Stimulated activated CD8-positive, alpha-beta memory T cell treated with anti-CD3 and anti-CD28 coated beads, Interleukin-12 subunit alpha, Interleukin-12 subunit beta, amount 100 ng/mL, for 1 hour (primary cell): ENCODE measurements around the gene RPL19.

ENCODE experiments used
- DNase-seq: peaks from one replicate; pipeline ENCODE4 v3.0.0-alpha.2; 2020; ENCODE audit warnings: low read depth

Gene RPL19

DNA sequence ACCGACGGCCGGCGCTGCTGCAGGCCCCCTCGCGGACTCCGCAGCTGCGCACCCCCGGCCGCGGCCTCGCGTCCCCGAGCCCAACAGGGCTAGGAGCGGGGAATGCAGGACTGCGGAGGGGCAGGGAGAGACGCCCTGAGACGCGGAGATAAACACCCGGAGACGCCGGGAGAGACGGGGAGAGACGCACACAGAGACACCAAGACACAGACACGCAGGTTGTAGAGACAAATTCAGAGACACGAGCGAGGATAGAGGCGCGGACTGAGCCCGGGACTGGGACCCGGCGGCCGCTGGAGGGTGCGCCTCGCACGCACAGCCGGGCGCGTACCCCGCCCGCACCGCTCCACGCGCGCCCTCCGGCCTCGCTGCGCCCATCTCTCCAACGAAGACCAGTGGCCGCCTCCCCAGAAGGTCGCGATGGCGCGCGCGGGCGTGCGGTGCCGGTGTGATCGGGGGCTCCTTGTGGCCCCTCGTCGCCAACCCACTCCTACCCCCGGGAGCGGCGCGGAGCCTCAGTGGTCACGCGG, 24.8 kb downstream of the RPL19 start:
- DNase-seq = no peak

GRCh38 chr17:39225308-39225958, 25.4 kb downstream of the RPL19 start, which contains the start of gene STAC2:
Gene STAC2 (minus strand): TSS chr17:39225945. CDS start chr17:39225502, 443 bp downstream.
- no peak for DNase-seq

DNA sequence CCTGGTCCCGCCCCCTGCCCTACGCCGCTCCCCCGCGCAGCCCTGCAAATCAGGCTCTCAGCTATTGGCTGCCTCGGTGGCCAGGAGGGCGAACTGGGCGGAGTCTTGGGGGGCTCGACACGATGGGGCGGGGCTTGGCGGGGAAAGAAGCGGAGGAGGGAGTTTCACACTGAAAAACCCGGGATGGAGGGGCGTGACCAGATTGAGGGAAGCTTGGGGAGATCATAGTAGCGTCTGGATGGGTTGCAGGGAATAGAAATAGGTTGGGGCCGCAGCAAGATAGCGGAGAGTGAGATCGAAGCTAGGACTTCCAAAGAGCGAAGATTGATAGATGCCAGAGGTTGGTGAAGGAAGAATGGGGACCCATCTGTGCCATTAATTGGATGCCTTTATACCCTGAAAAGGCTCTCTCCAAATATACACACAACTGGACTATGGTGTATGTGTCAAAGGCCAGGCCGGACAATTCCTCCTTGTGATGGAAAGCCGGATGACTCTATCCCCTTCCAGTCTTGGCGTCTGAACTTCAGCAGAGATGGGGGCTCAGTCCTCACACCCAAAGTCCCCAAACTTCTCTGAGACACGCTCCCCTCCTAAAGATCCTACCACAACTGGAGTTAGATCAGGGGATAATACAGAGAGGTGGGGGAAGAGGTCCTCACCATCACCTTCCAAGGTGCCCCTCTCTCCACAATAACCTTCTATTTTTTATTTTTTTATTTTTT, 26.0 kb downstream of the RPL19 start:
- DNase-seq = peak; percentile 39

GRCh38 chr17:39227364-39227919, 27.4 kb downstream of the RPL19 start:
- no peak for DNase-seq

GRCh38 chr17:39229274-39229913, 29.3 kb downstream of the RPL19 start:
- no peak for DNase-seq

- no peak for DNase-seq
These were observed 30.3 kb downstream of the RPL19 start for GRCh38 chr17:39230361-39230760.

DNA sequence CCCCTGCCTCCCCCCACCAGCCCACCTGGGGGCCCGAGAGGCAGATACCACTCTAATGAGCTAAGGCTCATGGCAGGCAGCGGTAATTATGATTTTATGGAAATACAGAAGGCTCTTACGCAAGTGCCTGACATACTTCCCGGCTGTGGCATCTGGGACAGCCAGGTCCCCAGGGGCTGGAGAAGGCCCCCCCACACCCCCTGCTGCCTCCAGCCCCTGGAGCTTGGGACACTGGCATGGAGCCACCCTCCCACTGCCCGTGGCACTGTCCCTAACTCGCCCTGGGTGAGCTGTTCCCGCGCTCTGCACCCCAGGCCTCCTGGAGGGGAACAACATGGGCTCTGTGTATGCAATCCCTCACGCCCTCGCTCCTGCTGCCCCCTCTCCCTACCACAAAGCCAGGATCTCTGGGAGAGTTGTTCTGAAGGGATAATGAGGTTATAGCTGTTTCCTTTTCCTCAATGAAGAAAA, 31.0 kb downstream of the RPL19 start:
- DNase-seq = no peak

GRCh38 chr17:39231591-39232551, 31.8 kb downstream of the RPL19 start:
- DNase-seq = peak; percentile 49

DNA sequence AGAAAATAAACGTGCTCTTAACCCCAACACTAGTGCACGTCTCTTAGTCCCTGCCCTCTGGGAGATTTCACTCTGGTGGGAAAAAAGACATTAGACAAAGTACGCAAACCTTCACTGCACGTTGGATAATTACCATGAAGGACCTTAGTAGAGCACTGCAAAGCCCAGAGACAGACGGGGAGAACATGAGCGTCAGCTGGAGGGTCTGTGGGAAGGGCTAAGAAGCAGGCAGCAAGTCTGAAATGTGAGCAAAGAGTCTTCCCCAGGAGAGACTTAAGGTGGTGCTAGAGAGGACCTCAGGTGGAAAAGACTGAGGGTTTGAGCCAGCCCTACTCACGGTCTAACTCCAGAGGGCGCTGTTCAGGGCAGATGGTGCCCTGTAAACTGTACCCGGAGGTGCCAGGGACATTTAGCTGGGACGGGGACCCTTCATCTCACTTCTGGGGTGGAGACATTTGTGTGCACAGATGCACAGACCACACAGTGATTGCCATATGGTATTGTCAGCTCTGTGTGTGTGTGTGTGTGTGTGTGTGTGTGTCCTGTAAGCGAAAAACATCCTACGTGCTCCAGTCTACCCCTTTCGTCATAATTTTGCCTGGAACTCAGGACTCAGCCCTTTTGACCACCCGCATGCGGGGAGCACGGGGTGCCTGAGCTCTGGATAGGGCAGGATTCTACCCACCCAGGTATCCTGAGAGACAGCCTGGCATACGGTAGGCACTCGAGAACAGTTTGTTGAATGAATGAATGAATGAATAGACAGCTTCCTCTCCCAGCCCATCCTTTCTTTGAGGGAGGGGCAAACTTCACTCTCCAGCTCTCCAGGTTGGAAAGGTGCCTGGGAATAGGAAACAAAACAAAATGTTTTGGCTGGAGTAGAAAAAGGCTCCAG, 35.7 kb downstream of the RPL19 start:
- no peak for DNase-seq

- DNase-seq = no peak
These were observed 36.4 kb downstream of the RPL19 start for GRCh38 chr17:39236450-39236927.

- DNase-seq = no peak
These were observed 36.9 kb downstream of the RPL19 start for GRCh38 chr17:39236981-39237441.

- DNase-seq = no peak
These were observed 37.5 kb downstream of the RPL19 start for GRCh38 chr17:39237586-39237985.

- peak; percentile 65 for DNase-seq
These were observed 38.4 kb downstream of the RPL19 start for GRCh38 chr17:39238311-39238972.

GRCh38 chr17:39239640-39240314, 39.7 kb downstream of the RPL19 start:
- DNase-seq = peak; percentile 39

DNA sequence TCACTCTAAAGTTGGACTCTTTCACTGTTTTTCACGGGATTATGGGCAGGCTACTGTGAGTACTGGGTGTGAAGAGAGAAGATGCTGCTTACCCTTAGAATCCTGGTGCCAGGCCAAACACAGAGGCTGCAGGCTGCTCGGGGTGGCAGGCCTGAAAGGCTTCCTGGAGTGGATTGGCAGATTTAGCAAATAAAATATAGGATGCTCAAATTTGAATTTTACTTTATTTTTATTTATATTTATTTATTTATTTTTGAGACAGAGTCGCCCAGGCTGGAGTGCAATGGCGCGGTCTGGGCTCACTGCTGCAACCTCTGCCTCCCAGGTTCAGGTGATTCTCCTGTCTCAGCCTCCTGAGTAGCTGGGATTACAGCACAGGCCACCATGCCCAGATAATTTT, 40.5 kb downstream of the RPL19 start:
- no peak for DNase-seq

DNA sequence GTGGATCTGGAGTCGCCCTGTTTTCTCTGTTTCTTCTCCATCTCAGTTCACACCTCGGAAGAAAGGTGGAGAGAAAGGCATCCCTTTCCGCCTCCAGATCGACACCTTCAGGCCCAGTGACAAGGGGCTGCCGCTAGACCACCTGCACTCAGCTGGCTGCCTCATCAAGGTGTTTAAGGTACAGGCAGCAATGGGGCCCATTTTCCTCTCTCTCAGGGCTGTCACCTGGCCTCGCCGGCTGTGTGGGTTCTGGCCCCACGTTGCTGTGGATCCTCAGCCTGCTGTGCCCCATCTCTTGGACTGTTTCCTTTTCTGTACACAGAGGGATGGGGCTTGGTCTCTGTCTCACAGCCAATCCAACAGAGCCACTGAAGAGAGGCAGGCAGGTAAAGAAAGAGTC, 43.1 kb downstream of the RPL19 start:
- no peak for DNase-seq

GRCh38 chr17:39244016-39244599, 44.0 kb downstream of the RPL19 start:
- DNase-seq = no peak
